ENCODE data around the gene CHST3. TPM values are rescaled to one million over a fixed set of nuclear protein-coding genes. Genes with fewer than 3 reads are reported as not detected.
A peak's percentile ranks its signal among the peaks of the same experiment; 100 is the strongest.

The CHST3 gene
- total RNA-seq, 1 donor from 2014 or later, result 12.9 TPM

- Mint-ChIP-seq H3K9me3 (ENCODE audit: low read depth) (no peaks in the 10 kb centered on the region), H3K4me3 (ENCODE audit: low read depth) (no peak overlapping the region), H3K4me1 (ENCODE audit: low read depth) (peaks cover 9% of the 10 kb centered on the region), H3K27ac (peak overlapping the region; percentile 62), H3K36me3 (ENCODE audit: insufficient read depth) (no peaks in the 10 kb centered on the region), H3K27me3 (no peaks in the 10 kb centered on the region)
- TF ChIP-seq CTCF (IDR thresholded peaks at IDR 0.05; ENCODE audit: unreplicated experiment), result no peak
- DNase-seq (ENCODE audit: low spot score, unreplicated experiment), result no peak
These were observed 92.9 kb downstream of the CHST3 start for GRCh38 chr10:72056932-72057751.

- H3K4me3 Mint-ChIP-seq (ENCODE audit: low read depth), result no peak overlapping the region
- H3K36me3 Mint-ChIP-seq (ENCODE audit: insufficient read depth), result no peaks in the 10 kb centered on the region
- H3K27me3 Mint-ChIP-seq, result no peaks in the 10 kb centered on the region
- DNase-seq (ENCODE audit: low spot score, unreplicated experiment), result no peak
- no peak overlapping the region for H3K27ac Mint-ChIP-seq
- H3K4me1 Mint-ChIP-seq (ENCODE audit: low read depth), result peaks cover 9% of the 10 kb centered on the region
- TF ChIP-seq CTCF (IDR thresholded peaks at IDR 0.05; ENCODE audit: unreplicated experiment), result no peak
- no peaks in the 10 kb centered on the region for H3K9me3 Mint-ChIP-seq (ENCODE audit: low read depth)
These were observed 94.2 kb downstream of the CHST3 start for GRCh38 chr10:72058347-72058898.

GRCh38 chr10:72058989-72059842, 95.0 kb downstream of the CHST3 start:
- H3K9me3 Mint-ChIP-seq (ENCODE audit: low read depth), result no peaks in the 10 kb centered on the region
- TF ChIP-seq CTCF (IDR thresholded peaks at IDR 0.05; ENCODE audit: unreplicated experiment), result no peak
- H3K4me1 Mint-ChIP-seq (ENCODE audit: low read depth), result peaks cover 9% of the 10 kb centered on the region
- DNase-seq (ENCODE audit: low spot score, unreplicated experiment), result no peak
- H3K36me3 Mint-ChIP-seq (ENCODE audit: insufficient read depth), result no peaks in the 10 kb centered on the region
- H3K27ac Mint-ChIP-seq, result no peak overlapping the region
- no peaks in the 10 kb centered on the region for H3K27me3 Mint-ChIP-seq
- no peak overlapping the region for H3K4me3 Mint-ChIP-seq (ENCODE audit: low read depth)

GRCh38 chr10:72059843-72060822, 95.9 kb downstream of the CHST3 start:
- peak overlapping the region; percentile 37 for H3K27ac Mint-ChIP-seq

More at GRCh38 chr10:72059843-72060822, 95.9 kb downstream of the CHST3 start:
- H3K36me3 Mint-ChIP-seq (ENCODE audit: insufficient read depth), result peaks cover 2% of the 10 kb centered on the region
- H3K4me1 Mint-ChIP-seq (ENCODE audit: low read depth), result peaks cover 9% of the 10 kb centered on the region
- TF ChIP-seq CTCF (IDR thresholded peaks at IDR 0.05; ENCODE audit: unreplicated experiment), result no peak
- H3K9me3 Mint-ChIP-seq (ENCODE audit: low read depth), result no peaks in the 10 kb centered on the region
- H3K27me3 Mint-ChIP-seq, result no peaks in the 10 kb centered on the region
- no peak for DNase-seq (ENCODE audit: low spot score, unreplicated experiment)
- no peak overlapping the region for H3K4me3 Mint-ChIP-seq (ENCODE audit: low read depth)

All from progenitor cell of endocrine pancreas (in vitro differentiated cells).